HT1080 (cell line): Measurements from ENCODE around the gene GPR158. TPM values are rescaled to one million over a fixed set of nuclear protein-coding genes. Genes with fewer than 3 reads are reported as not detected.
"Not testable (repeated sequence)": the region's sequence is repeated elsewhere in the genome, so short reads cannot be mapped to it uniquely, and the experiment has no call there.

Source experiments
- DNase-seq: peaks from one replicate; pipeline ENCODE4 v3.0.0-alpha.2; 2015; ENCODE audit warnings: low read depth
- total RNA-seq: library from RNA; depleted of rRNA; stranded (reverse); fragments of >200 nt; shearing (Covaris generic); gene quantifications from 2 replicates; pipeline ENCODE4 v1.2.3, GENCODE V29; 2014

Gene GPR158
- total RNA-seq, 1 experiment from 2014 or later = 10.9 TPM

GRCh38 chr10:25296324-25296723, 121.5 kb downstream of the GPR158 start:
- DNase-seq = no peak

- DNase-seq = no peak
Measured at GRCh38 chr10:25297466-25297865, 122.7 kb downstream of the GPR158 start.

- no peak for DNase-seq
Measured at GRCh38 chr10:25300073-25300472, 125.3 kb downstream of the GPR158 start.

- peak; percentile 13 for DNase-seq
Measured at GRCh38 chr10:25304606-25305005, 129.8 kb downstream of the GPR158 start.

- DNase-seq = no peak
Measured at GRCh38 chr10:25306386-25306785, 131.6 kb downstream of the GPR158 start.

GRCh38 chr10:25308278-25308677, 133.5 kb downstream of the GPR158 start:
- no peak for DNase-seq

- DNase-seq = peak; percentile 36
Measured at GRCh38 chr10:25317596-25318211, 142.9 kb downstream of the GPR158 start.

GRCh38 chr10:25327273-25327672, 152.5 kb downstream of the GPR158 start:
- DNase-seq = no peak

GRCh38 chr10:25328361-25328760, 153.6 kb downstream of the GPR158 start:
- no peak for DNase-seq

GRCh38 chr10:25329587-25329986, 154.8 kb downstream of the GPR158 start:
- DNase-seq = not testable (repeated sequence)

- DNase-seq = no peak
Measured at GRCh38 chr10:25334445-25334844, 159.6 kb downstream of the GPR158 start.

GRCh38 chr10:25336330-25336729, 161.5 kb downstream of the GPR158 start:
- no peak for DNase-seq

- no peak for DNase-seq
Measured at GRCh38 chr10:25338271-25338670, 163.5 kb downstream of the GPR158 start.

- DNase-seq = no peak
Measured at GRCh38 chr10:25339966-25340365, 165.2 kb downstream of the GPR158 start.

GRCh38 chr10:25349520-25349919, 174.7 kb downstream of the GPR158 start:
- DNase-seq = no peak

GRCh38 chr10:25356609-25357008, 181.8 kb downstream of the GPR158 start:
- no peak for DNase-seq

GRCh38 chr10:25357269-25357668, 182.5 kb downstream of the GPR158 start:
- DNase-seq = no peak

GRCh38 chr10:25382029-25382810, 207.4 kb downstream of the GPR158 start:
- DNase-seq = no peak

- DNase-seq = not testable (repeated sequence)
Measured at GRCh38 chr10:25382901-25383300, 208.1 kb downstream of the GPR158 start.

- no peak for DNase-seq
Measured at GRCh38 chr10:25383686-25384085, 208.9 kb downstream of the GPR158 start.

- no peak for DNase-seq
Measured at GRCh38 chr10:25384618-25385017, 209.8 kb downstream of the GPR158 start.

- DNase-seq = no peak
Measured at GRCh38 chr10:25388188-25388861, 213.5 kb downstream of the GPR158 start.

GRCh38 chr10:25388862-25389206, 214.0 kb downstream of the GPR158 start:
- no peak for DNase-seq
